ENCODE data around the gene SCUBE1. TPM values are rescaled to one million over a fixed set of nuclear protein-coding genes. Genes with fewer than 3 reads are reported as not detected.

The SCUBE1 gene
- total and polyA plus RNA-seq, 2 of the 8 experiments (the other 6 are each of a cell fraction or from before 2014, with no cell fraction given) = 2.3 to 4.9 TPM

GRCh38 chr22:43247546-43248260 lies 95.5 kb downstream of the SCUBE1 start (continued):
- TF ChIP-seq RAD21 (IDR thresholded peaks at IDR 0.05 in 1 of 2, conservative IDR thresholded peaks at IDR 0.05 in 1 of 2; ENCODE audit: low read depth in 2 of 2, low read length in 2 of 2) (no peak), SP4 (IDR thresholded peaks at IDR 0.05; ENCODE audit: low read length) (no peak), SAP30 (IDR thresholded peaks at IDR 0.05; ENCODE audit: insufficient read depth, insufficient replicate concordance, low read length) (no peak)
